ENCODE measurements around the gene CARD11. TPM values are rescaled to one million over a fixed set of nuclear protein-coding genes. Genes with fewer than 3 reads are reported as not detected.

CARD11 gene
- total RNA-seq, 1 donor, result under 0.01 TPM

DNA sequence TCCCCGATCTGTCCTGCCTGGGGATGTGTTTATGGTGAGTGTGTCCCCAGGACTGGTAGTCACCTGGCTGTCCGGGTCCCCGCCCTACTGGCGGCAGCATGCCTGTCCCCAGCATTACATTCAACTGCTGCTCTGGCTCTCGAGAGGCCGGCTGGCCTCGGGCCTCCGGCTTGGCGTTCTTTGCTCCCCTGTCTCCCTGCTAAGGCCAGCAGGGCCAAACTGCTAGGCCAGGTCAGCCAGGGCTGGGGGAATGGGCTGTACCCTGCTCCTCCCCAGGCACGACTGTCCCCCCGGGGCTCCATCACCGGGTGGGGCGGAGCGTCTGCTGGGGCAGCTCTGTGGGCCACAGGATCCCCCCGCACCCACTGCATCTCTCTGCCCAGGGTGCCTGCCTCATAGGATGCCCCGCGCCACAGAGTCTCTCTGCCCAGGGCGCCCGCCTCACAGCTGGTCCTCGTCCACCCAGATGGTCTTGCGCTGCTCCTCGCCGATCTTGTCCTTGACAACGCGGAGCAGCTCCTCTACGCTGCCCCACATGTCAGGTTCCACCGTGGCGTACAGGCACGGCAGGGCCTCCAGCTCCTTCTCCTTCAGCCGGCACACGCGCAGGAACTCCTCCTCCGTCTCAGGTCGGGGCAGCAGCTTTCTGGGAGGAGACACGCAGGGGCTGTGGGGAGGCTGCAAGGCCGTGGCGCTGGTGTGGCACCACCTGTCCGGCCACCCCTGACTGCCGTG, 137.3 kb downstream of the CARD11 start:
- no peak for DNase-seq (ENCODE audit: low read depth)
- TF ChIP-seq, protein P1, sequence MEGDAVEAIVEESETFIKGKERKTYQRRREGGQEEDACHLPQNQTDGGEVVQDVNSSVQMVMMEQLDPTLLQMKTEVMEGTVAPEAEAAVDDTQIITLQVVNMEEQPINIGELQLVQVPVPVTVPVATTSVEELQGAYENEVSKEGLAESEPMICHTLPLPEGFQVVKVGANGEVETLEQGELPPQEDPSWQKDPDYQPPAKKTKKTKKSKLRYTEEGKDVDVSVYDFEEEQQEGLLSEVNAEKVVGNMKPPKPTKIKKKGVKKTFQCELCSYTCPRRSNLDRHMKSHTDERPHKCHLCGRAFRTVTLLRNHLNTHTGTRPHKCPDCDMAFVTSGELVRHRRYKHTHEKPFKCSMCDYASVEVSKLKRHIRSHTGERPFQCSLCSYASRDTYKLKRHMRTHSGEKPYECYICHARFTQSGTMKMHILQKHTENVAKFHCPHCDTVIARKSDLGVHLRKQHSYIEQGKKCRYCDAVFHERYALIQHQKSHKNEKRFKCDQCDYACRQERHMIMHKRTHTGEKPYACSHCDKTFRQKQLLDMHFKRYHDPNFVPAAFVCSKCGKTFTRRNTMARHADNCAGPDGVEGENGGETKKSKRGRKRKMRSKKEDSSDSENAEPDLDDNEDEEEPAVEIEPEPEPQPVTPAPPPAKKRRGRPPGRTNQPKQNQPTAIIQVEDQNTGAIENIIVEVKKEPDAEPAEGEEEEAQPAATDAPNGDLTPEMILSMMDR (IDR thresholded peaks at IDR 0.05; ENCODE audit: insufficient read depth, low read length), result no peak
- H3K4me3 ChIP-seq (ENCODE audit: low read depth, low read length), result no peak overlapping the region

DNA sequence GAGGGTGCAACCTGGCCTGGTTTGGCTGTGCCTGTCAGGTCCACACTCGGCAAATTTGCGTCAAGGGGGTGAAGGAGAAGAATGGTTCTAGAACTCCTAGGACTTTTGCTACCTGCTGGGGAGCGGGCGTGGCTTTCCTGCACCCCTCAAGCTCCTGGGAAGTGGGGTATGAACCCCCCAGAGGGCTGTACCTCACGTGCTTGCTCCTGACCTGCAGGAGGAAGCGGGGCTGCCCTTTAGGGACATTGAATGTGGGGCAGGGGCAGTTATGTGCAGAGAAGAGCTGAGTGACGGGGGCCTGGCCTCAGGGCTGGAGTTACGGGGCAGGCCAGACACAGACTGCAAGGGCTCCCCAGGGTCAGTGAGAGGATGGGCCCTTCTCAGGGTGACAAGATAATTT, 138.2 kb downstream of the CARD11 start:
- TF ChIP-seq, protein P1 (IDR thresholded peaks at IDR 0.05; ENCODE audit: insufficient read depth, low read length), result no peak
- no peak overlapping the region for H3K4me3 ChIP-seq (ENCODE audit: low read depth, low read length)
- no peak for DNase-seq (ENCODE audit: low read depth)

DNA sequence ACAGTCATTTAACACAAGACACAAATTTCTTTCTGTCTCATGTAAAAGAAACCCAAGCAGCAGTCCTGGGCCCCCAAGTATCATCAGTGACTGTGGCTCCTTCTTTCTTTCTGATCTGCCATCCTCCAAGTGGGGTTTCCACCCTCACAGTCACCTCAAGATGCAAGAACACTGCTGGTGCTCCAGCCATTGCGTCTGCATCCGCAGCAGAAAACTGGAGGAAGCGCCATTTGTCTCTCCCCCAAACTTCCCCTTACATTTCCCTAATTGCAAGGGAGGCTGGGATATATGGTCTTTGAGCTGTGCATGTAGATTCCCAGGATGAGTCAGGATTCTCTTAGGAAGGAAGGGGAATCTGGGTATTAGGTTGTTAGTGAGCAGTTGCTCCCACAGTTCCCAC, 138.6 kb downstream of the CARD11 start:
- no peak for DNase-seq (ENCODE audit: low read depth)
- TF ChIP-seq, protein P1 (IDR thresholded peaks at IDR 0.05; ENCODE audit: insufficient read depth, low read length), result no peak
- H3K4me3 ChIP-seq (ENCODE audit: low read depth, low read length), result no peak overlapping the region

DNA sequence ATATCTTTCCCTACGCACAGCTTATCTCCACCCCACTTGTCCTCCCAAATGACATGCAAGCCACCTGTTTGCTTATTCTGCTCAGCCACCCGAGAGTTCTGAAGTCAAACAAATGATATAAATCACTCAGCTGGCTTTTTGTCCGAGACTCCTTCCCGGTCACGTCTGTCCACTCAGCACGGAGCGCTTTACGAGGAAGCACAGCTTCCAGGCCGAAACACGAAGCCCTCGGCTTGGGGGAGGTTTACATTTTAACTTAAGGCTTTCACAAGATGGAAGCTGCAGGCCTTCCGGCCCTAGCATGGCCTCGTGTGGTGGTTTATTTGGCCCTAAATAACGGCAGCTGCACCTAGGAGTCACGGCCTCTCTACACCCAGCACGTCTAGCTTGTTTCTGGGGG, 139.5 kb downstream of the CARD11 start:
- no peak overlapping the region for H3K4me3 ChIP-seq (ENCODE audit: low read depth, low read length)
- TF ChIP-seq, protein P1 (IDR thresholded peaks at IDR 0.05; ENCODE audit: insufficient read depth, low read length), result no peak
- DNase-seq (ENCODE audit: low read depth), result no peak

DNA sequence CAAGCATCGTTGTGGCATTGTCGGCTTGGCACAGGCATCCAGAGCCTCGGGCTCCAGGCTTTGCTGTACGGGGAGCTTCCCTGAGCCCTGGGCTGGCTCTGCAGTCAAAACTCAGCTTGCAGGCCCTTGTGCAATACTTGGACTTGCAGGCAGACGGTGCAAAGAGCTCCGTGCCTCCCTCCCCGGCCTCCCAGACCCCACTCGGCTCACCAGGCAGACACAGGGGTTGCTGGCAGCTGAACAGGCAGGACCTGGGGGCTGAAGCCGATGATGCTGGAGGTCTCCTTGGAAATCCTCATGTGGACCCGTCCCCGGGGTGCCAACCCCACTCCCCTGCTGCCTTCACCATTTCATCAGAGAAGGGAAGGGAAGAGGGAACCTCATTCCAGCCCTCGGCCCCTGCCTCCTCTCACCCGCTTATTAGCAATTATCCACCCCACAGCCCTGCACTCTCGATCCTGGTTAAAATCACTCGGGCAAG, 139.9 kb downstream of the CARD11 start:
- DNase-seq (ENCODE audit: low read depth), result no peak
- H3K4me3 ChIP-seq (ENCODE audit: low read depth, low read length), result no peak overlapping the region
- TF ChIP-seq, protein P1 (IDR thresholded peaks at IDR 0.05; ENCODE audit: insufficient read depth, low read length), result no peak

DNA sequence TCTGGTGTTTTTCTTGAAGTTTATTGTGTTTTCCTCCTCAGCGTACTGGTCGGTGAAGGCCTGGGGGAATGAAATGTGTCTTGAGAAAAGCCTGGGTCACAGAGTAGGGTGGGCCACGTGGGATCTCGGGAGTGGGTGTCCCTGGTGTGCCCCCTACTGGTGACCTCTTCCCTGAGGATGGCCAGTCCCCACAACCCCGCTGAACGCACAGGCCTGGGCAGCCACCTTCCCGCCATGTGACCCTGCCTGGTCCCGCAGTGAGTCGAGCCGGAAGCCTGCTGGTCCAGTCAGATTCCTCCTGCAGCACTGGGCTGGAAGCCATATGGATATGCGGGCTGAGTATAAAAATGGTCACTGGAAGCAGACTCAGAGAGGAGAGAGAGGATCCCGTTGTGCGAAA, 146.6 kb downstream of the CARD11 start:
- DNase-seq (ENCODE audit: low read depth), result no peak
- H3K4me3 ChIP-seq (ENCODE audit: low read depth, low read length), result no peak overlapping the region
- TF ChIP-seq, protein P1 (IDR thresholded peaks at IDR 0.05; ENCODE audit: insufficient read depth, low read length), result no peak

DNA sequence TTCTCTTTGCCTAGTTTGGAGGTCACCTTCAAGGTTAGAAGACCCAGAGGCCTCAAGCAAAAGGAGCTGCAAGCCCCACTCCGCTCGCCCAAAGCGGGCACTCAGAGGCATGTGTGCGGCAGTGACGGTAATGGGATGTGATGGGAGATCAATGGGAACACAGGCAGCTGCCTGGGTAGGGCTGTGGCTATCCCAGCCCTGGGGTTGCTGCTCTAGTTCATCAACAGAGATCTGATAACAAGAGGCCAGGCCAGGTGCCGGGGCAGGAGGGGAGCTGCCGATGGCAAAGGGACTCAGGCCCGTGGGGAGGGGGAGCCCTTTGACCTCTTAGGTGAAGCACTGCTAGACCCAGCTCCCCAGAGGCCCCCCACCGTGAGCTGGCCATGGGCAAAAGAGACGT, 147.5 kb downstream of the CARD11 start:
- no peak overlapping the region for H3K4me3 ChIP-seq (ENCODE audit: low read depth, low read length)
- TF ChIP-seq, protein P1 (IDR thresholded peaks at IDR 0.05; ENCODE audit: insufficient read depth, low read length), result no peak
- no peak for DNase-seq (ENCODE audit: low read depth)
